Endodermal cell (in vitro differentiated cells): ENCODE data around the gene CD300E. TPM values are rescaled to one million over a fixed set of nuclear protein-coding genes. Genes with fewer than 3 reads are reported as not detected.

Source experiments
- DNase-seq: peaks from one replicate; pipeline ENCODE4 v3.0.0-alpha.2; 2017
- H3K27ac ChIP-seq: 2 replicates; pipeline ENCODE4 v1.5.1; 2013; ENCODE audit warnings: mild to moderate bottlenecking, low read depth, low read length, moderate library complexity
- H3K27me3 ChIP-seq: 2 replicates; pipeline ENCODE4 v1.6.1; 2013; ENCODE audit warnings: mild to moderate bottlenecking, low read length, moderate library complexity; ENCODE audit not compliant: insufficient read depth, control insufficient read depth, poor library complexity, severe bottlenecking
- H3K36me3 ChIP-seq: 2 replicates; pipeline ENCODE4 v1.7.0; 2013; ENCODE audit warnings: mild to moderate bottlenecking, low read length, moderate library complexity; ENCODE audit not compliant: control insufficient read depth, insufficient read depth
- H3K4me1 ChIP-seq: one replicate; pipeline ENCODE4 v1.7.0; 2013; ENCODE audit warnings: low read length; ENCODE audit not compliant: control insufficient read depth, insufficient read depth
- H3K4me3 ChIP-seq: 2 replicates; pipeline ENCODE4 v1.5.1; 2013; ENCODE audit warnings: mild to moderate bottlenecking, low read length, moderate library complexity
- H3K9ac ChIP-seq: 2 replicates; pipeline ENCODE4 v1.6.1; 2013; ENCODE audit warnings: mild to moderate bottlenecking, low read length, moderate library complexity; ENCODE audit not compliant: poor library complexity, severe bottlenecking; ENCODE audit errors: extremely low read depth
- H3K9me3 ChIP-seq: 2 replicates; pipeline ENCODE4 v1.6.1; 2013; ENCODE audit warnings: mild to moderate bottlenecking, low read length, moderate library complexity; ENCODE audit not compliant: control insufficient read depth
- H3K27ac Mint-ChIP-seq: 2 replicates; pipeline ENCODE4 v1.8.0; 2020; ENCODE audit warnings: mixed read lengths
- H3K27me3 Mint-ChIP-seq: 2 replicates; pipeline ENCODE4 v1.8.0; 2021; ENCODE audit warnings: mild to moderate bottlenecking, mixed read lengths; ENCODE audit not compliant: insufficient read depth
- H3K36me3 Mint-ChIP-seq: 2 replicates; pipeline ENCODE4 v1.8.0; 2020; ENCODE audit warnings: low read depth, mixed read lengths
- H3K4me1 Mint-ChIP-seq: 2 replicates; pipeline ENCODE4 v1.8.0; 2020; ENCODE audit warnings: mixed read lengths
- H3K4me3 Mint-ChIP-seq: 2 replicates; pipeline ENCODE4 v1.8.0; 2020; ENCODE audit warnings: mild to moderate bottlenecking, moderate library complexity, mixed read lengths
- H3K9me3 Mint-ChIP-seq: 2 replicates; pipeline ENCODE4 v1.8.0; 2020; ENCODE audit warnings: mild to moderate bottlenecking, mixed read lengths
- WGBS, 2 experiments: methylation state at CpG; one replicate each; pipeline versions ENCODE4 v1.1.5 to v1.1.7; 2013; ENCODE audit warnings: missing lambda C conversion rate in 2 of 2, mixed read lengths in 1 of 2; ENCODE audit not compliant: insufficient coverage in 1 of 2, insufficient read length in 1 of 2; 5-methylcytosine and 5-hydroxymethylcytosine counted together
- total RNA-seq, 2 donors: library from RNA; stranded (reverse); fragmentation: NEBNext Ultra II Directional in 1 of 2; extraction: Animal tissue kit (Norgen Biotek cat#: 25700) in 1 of 2; gene quantifications; 2 replicates in 1 of 2; 3 replicates in 1 of 2; pipeline ENCODE4 v1.2.1, GENCODE V29; 2021
- TF ChIP-seq, protein P1 (sequence below): fragments of 200-600 bp; sonication (generic); conservative IDR thresholded peaks from 2 replicates; pipeline ENCODE4 v1.5.0; 2021; ENCODE audit warnings: antibody characterized with exemption, mild to moderate bottlenecking

CD300E gene
- total RNA-seq, 2 donors from 2014 or later = 0.75 to 1.5 TPM

DNA sequence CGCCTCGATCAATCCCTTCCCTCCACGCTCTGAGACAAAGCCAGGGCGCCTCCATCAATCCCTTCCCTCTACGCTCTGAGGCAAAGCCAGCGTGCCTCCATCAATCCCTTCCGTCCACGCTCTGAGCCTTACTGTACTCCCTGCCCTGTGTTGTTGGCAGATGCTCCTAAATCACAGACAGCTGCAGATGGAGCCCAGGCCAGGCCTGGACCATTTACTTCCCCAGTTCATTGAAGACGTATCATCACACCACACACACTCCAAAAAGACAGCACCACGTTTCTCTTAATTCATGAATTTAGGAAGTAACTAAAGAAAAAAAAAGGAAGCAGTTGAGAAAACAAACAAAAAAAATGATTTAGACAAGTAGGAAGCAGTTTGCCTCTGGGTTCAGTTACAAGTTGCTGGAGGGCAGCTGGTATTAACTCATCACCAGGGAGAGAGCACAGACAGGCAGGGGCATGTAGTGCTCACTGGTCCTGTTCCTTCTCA lies 24.0 kb downstream of the CD300E start:
- Histone ChIP-seq H3K4me3 (no peak overlapping the region), H3K36me3 (no peaks in the 10 kb centered on the region), H3K27ac (no peak overlapping the region), H3K9me3 (no peaks in the 10 kb centered on the region), H3K4me1 (no peaks in the 10 kb centered on the region), H3K27me3 (no peaks in the 10 kb centered on the region), H3K9ac (no peak overlapping the region)
- WGBS, 2 experiments = 68 to 84% methylated on average over 2 to 10 of the region's 10 CpGs
- Mint-ChIP-seq H3K27me3 (peaks cover 10% of the 10 kb centered on the region), H3K36me3 (no peaks in the 10 kb centered on the region), H3K4me3 (no peak overlapping the region), H3K9me3 (no peaks in the 10 kb centered on the region), H3K4me1 (peaks cover 10% of the 10 kb centered on the region), H3K27ac (no peak overlapping the region)
- DNase-seq = no peak
- TF ChIP-seq, protein P1, sequence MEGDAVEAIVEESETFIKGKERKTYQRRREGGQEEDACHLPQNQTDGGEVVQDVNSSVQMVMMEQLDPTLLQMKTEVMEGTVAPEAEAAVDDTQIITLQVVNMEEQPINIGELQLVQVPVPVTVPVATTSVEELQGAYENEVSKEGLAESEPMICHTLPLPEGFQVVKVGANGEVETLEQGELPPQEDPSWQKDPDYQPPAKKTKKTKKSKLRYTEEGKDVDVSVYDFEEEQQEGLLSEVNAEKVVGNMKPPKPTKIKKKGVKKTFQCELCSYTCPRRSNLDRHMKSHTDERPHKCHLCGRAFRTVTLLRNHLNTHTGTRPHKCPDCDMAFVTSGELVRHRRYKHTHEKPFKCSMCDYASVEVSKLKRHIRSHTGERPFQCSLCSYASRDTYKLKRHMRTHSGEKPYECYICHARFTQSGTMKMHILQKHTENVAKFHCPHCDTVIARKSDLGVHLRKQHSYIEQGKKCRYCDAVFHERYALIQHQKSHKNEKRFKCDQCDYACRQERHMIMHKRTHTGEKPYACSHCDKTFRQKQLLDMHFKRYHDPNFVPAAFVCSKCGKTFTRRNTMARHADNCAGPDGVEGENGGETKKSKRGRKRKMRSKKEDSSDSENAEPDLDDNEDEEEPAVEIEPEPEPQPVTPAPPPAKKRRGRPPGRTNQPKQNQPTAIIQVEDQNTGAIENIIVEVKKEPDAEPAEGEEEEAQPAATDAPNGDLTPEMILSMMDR = no peak

DNA sequence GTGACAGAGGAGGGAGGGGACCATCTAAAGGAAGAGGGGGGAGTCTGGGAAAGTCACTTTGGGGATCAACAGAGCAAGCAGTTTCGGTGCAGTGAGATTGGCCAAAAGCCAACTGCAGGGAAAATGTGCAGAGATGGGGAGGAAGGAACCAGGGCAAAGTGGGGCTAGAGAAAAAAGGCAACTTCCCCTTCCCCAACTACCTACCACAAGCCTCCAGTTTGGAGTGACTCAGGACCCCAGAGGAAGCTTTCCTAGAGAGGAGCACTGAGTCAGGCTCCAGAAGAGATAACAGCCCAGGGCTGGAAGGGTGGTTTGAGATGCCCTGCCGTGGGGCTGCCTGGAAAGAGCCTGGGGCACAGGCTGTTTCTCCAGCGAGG lies 24.5 kb downstream of the CD300E start:
- no peak overlapping the region for H3K27ac ChIP-seq
- H3K36me3 ChIP-seq = no peaks in the 10 kb centered on the region
- no peaks in the 10 kb centered on the region for H3K27me3 ChIP-seq
- H3K27ac Mint-ChIP-seq = no peak overlapping the region
- peaks cover 11% of the 10 kb centered on the region for H3K27me3 Mint-ChIP-seq
- no peak overlapping the region for H3K9ac ChIP-seq
- WGBS, 2 experiments = 60 to 69% methylated on average over 3 of the region's 3 CpGs
- peaks cover 10% of the 10 kb centered on the region for H3K4me1 Mint-ChIP-seq
- no peak for DNase-seq
- H3K4me1 ChIP-seq = no peaks in the 10 kb centered on the region
- H3K4me3 Mint-ChIP-seq = no peak overlapping the region
- TF ChIP-seq, protein P1 = no peak
- H3K4me3 ChIP-seq = no peak overlapping the region
- H3K36me3 Mint-ChIP-seq = no peaks in the 10 kb centered on the region
- no peaks in the 10 kb centered on the region for H3K9me3 Mint-ChIP-seq
- no peaks in the 10 kb centered on the region for H3K9me3 ChIP-seq

DNA sequence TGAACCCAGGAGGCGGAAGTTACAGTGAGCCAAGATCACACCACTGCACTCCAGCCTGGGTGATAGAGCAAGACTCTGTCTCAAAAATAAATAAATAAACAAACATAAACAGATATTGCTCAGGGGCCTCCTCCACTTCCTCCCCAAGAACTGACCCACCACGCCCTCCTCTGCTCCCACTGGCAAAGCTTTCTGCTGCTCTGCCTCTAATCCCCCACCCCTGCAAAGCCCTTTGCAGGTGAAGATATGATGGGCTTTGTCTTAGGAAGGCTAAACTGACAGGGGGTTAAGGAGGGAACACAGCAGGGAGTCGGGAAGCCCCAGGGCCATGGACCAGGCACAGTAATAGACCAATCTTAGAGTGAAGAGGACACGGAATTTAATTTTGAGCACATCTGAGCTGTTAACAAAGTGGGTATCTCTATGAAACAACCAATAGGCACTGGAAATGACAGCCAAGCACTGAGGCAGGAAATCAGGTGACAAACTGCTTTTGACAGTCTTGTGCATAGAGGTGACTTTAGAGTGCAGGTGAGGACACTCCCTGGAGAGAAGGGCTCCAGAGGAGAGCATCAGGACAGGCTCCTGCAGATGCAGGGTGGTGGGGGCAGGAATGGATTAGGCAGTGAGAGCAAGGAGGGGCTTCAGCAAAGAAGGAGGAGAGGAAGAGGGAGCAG lies 25.1 kb downstream of the CD300E start:
- H3K4me3 Mint-ChIP-seq = no peak overlapping the region
- Histone ChIP-seq H3K9ac (no peak overlapping the region), H3K27ac (no peak overlapping the region), H3K4me1 (no peaks in the 10 kb centered on the region), H3K4me3 (no peak overlapping the region), H3K36me3 (no peaks in the 10 kb centered on the region), H3K27me3 (no peaks in the 10 kb centered on the region), H3K9me3 (no peaks in the 10 kb centered on the region)
- H3K36me3 Mint-ChIP-seq = no peaks in the 10 kb centered on the region
- peaks cover 10% of the 10 kb centered on the region for H3K4me1 Mint-ChIP-seq
- no peaks in the 10 kb centered on the region for H3K9me3 Mint-ChIP-seq
- no peak for DNase-seq
- WGBS, 2 experiments = 67 to 83% methylated on average over 2 to 4 of the region's 4 CpGs
- H3K27me3 Mint-ChIP-seq = peaks cover 11% of the 10 kb centered on the region
- no peak overlapping the region for H3K27ac Mint-ChIP-seq
- TF ChIP-seq, protein P1 = no peak
